ENCODE measurements around the gene EVA1C.
A peak's percentile ranks its signal among the peaks of the same experiment; 100 is the strongest.
"Not testable (repeated sequence)": the region's sequence is repeated elsewhere in the genome, so short reads cannot be mapped to it uniquely, and the experiment has no call there.

The EVA1C gene

GRCh38 chr21:32530809-32531208 lies 118.3 kb downstream of the EVA1C start:
- DNase-seq (ENCODE audit: low read depth in 2 of 2) = not testable (repeated sequence)

DNA sequence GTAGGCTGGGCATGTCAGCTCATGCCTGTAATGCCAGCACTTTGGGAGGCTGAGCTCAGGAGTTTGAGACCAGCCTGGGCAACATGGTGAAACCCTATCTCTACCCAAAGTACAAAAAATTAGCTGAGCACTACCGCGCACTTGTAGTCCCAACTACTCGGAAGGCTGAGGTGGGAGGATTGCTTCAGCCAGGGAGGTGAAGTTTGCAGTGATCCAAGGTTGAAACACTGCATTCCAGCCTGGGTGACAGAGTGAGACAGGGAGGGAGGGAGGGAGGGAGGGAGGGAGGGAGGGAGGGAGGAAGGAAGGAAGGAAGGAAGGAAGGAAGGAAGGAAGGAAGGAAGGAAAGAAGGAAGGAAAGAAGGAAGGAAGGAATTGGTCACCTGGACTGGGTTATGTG lies 119.1 kb downstream of the EVA1C start:
- DNase-seq (ENCODE audit: low read depth in 2 of 2) = not testable (repeated sequence)

- DNase-seq (ENCODE audit: low read depth in 2 of 2) = no peak
Measured at GRCh38 chr21:32532636-32533035, 120.1 kb downstream of the EVA1C start.

DNA sequence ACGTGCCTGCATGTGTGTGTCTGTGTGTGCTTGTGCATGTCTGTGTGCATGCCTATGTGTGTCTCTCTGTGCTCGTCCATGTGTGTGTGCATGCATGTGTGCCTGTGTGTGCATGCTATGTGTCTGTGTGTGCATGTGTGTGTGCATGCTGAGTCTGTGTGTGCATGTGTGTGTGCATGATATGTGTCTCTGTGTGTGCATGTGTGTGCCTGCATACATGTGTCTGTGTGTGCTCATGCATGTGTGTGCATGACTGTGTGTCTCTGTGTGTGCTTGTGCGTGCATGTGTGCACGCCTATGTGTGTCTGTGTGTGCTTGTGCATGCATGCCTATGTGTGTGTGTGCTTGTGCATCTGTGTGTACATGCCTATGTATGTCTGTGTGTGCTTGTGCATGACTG lies 120.5 kb downstream of the EVA1C start:
- no peak for DNase-seq (ENCODE audit: low read depth in 2 of 2)

GRCh38 chr21:32533611-32534010 lies 121.1 kb downstream of the EVA1C start:
- no peak for DNase-seq (ENCODE audit: low read depth in 2 of 2)

DNA sequence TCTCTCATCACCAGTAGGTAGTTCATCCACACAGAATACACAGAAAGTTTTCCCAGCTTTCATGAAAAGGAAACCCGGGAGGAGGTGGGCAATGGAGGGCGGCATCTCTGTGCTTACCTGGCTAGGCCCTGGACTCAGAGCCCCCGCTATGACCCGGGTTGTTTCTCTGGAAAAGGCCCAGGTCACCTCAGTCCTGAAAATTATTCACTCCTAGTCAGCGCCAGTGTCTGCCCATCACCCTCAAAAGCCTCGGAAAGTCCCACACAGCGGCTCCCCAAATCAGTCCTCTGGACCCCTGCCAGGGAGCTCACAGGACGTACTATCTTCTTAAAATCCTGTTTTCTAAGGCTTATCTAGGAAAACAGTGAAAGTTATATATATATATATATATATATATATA lies 121.6 kb downstream of the EVA1C start:
- no peak for DNase-seq (ENCODE audit: low read depth in 2 of 2)

GRCh38 chr21:32535612-32536011 lies 123.1 kb downstream of the EVA1C start:
- DNase-seq (ENCODE audit: low read depth in 2 of 2) = no peak

GRCh38 chr21:32537569-32537881 lies 125.0 kb downstream of the EVA1C start:
- DNase-seq (ENCODE audit: low read depth in 2 of 2) = no peak

DNA sequence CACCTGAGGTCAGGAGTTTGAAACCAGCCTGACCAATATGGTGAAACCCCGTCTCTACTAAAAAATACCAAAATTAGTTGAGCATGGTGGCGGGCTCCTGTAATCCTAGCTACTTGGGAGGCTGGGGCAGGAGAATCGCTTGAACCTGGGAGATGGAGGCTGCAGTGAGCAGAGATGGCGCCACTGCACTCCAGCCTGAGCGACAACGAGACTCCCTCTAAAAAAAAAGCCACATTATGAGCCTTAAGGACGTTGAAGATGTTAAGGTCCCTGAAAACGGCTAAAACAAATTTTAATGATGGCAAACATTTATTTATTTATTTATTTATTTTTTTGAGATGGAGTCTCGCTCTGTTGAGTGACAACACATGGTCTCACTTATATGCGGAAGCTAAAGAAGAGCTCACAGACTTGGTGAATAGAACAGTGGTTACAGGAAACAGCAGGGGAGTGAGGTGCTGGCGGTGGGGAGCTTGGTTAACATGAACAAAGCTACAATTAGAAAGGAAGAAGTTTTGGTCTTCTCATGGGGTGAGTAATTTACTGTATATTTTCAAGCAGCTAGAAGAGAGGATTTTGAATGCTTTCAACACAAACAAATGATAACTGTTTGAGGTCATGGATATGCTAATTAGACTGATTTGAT lies 125.8 kb downstream of the EVA1C start:
- DNase-seq (ENCODE audit: low read depth in 2 of 2) = peak in 1 of 2 donors; percentile 10

DNA sequence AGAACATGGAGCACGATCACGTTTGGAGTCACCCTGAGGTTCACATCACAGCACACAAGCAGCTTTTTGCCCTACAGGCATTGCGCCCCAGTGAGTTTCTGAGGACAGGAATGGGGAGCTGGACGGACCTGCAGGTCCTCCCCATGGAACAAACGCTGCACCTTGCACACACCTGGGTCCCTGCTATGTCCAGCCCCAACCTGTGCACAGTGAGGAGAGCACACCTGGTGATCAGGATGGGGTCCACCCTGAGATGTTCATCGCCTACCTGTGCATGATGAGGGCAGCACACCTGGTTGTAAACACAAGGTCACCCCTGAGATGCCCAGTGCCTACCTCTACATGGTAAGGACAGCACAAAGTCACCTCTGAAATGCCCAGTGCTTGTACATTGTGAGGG lies 126.9 kb downstream of the EVA1C start:
- no peak for DNase-seq (ENCODE audit: low read depth in 2 of 2)

- DNase-seq (ENCODE audit: low read depth in 2 of 2) = not testable (repeated sequence)
Measured at GRCh38 chr21:32543056-32543455, 130.6 kb downstream of the EVA1C start.

- no peak for DNase-seq (ENCODE audit: low read depth in 2 of 2)
Measured at GRCh38 chr21:32543975-32544374, 131.5 kb downstream of the EVA1C start.

GRCh38 chr21:32544697-32545096 lies 132.2 kb downstream of the EVA1C start:
- DNase-seq (ENCODE audit: low read depth in 2 of 2) = no peak

DNA sequence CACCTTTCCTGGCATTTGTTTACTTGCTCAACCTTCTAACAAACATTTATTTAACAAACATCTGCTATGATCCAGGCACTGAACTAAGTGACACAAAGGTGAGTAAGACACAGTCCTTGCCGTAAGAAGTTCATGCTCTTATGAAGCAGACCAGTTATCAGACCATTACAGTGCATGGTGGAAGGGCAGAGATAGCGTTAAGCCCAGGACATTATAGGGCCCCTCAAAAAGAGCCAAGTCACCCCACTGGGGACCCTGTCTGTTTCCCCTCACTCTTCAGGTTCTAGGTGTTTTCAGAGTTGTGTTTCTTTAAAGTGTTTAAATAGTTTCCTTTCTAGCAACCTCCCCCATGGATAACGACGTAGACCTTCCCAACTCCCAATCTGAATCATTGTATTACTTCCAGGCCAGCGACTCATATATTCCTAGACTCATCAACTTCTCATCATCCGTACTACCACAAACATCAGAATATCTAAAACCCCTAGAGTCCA lies 133.5 kb downstream of the EVA1C start:
- no peak for DNase-seq (ENCODE audit: low read depth in 2 of 2)

GRCh38 chr21:32547018-32547417 lies 134.5 kb downstream of the EVA1C start:
- no peak for DNase-seq (ENCODE audit: low read depth in 2 of 2)

DNA sequence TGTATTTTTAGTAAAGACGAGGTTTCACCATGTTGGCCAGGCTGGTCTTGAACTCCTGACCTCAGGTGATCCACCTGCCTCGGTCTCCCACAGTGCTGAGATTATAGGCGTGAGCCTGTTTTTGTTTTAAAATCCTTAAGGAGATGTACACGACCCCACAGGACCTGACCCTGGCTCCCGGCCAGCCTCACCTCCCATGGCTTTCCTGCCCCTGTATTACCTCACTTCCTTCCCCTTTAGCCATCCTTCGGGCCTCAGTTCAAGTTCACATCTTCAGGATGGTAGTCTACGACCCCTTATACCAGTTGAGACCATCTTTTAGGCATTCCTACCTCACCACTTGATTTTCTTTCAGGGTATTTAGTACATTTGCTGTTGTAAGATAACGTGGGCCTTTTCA lies 136.5 kb downstream of the EVA1C start:
- no peak for DNase-seq (ENCODE audit: low read depth in 2 of 2)

- DNase-seq (ENCODE audit: low read depth in 2 of 2) = no peak
Measured at GRCh38 chr21:32549440-32549839, 136.9 kb downstream of the EVA1C start.

DNA sequence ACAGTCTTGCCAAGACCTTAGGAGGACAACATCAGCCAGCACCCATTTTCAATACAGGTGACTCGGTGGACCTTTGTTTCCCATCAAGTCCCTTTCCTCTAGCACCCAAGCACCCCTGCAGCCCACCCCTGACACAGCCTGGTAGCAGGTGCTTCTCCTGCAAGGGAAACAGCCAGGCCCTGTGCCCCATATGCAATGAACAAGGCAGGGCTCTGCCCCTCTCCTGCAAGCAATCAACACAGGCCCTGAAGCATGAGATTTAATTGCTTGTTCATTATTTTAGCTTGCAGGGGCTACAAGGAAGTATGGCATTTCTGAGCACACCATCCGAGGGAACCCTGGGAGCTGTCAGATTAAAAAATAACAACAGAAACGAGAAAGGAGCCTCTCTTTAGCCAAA lies 137.4 kb downstream of the EVA1C start:
- DNase-seq (ENCODE audit: low read depth in 2 of 2) = no peak

DNA sequence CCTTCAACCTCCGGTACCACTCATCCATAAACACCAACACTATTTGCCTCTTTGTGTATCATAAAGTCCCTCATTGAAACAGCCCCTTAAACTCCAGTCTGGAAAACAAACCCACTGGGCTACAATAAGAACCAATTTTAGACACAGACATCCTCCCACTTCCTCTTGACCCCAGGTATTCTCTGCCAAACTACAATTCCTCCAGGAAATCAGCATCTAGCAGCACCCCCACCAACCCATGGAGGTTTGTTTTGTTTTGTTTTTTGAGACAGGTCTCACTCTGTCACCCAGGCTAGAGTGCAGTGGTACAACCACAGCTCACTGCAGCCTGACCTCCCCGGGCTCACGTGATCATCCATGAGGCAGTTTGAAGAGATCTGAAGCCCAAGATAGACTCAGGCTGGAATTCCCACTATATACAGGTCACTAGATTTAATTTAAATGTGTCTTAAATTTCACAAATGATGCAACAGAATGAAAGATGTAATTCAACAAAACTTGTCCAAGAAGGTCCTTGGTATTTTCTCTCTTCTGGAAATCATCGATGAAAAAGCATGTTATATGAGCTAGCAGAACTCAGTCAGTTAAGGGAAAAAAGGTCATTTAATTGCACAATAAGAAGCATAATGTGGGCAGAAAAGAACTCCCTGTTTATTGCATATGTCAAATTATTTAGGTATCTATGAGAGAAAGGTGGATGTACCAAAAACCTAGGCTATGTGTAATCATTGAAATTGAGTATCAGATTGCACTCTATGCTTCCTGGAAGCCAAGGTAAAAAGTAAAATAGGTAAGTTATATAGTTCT lies 142.5 kb downstream of the EVA1C start:
- DNase-seq (ENCODE audit: low read depth in 2 of 2) = no peak

DNA sequence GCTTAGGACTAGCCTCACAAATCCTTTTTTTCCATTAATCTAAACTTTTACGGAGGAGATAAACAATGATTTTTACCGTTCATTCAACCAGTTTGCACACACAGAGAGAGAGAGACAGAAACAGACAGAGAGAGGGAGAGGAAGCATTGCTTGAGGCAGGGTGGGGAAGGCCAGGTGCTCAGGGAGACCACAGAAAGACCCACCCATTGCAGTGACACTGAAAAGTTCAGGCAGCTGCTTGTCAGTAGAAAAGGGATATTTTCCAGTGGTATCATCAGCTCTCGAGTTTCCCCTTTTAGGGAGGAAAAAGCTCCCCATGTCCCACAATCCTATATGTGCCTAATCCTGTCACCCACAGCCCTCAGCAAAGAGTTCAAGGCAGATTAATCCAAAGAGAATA lies 145.6 kb downstream of the EVA1C start:
- DNase-seq (ENCODE audit: low read depth in 2 of 2) = no peak

DNA sequence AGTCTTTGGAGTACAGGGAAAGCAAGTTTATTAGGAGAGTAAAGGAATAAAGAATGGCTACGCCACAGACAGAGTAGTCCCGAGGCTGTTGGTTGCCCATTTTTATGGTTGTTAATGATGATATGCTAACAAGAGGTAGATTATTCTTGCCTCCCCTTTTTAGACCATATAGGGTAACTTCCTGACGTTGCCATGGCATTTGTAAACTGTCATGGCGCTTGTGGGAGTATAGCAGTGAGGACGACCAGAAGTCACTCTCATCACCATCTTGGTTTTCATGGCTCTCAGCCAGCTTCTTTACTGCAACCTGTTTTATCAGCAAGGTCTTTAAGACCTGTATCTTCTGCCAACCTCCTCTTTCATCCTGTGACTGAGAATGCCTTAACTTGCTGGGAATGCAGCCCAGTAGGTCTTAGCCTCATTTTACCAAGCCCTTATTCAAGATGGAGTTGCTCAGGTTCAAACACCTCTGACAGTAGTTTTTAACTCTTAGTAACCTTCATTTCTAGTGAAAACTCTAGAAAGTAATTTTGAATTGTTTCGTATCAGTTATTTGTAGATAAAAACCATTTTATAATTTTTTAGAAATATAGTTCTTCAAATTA lies 146.6 kb downstream of the EVA1C start:
- DNase-seq (ENCODE audit: low read depth in 2 of 2) = no peak

GRCh38 chr21:32560896-32561295 lies 148.4 kb downstream of the EVA1C start:
- no peak for DNase-seq (ENCODE audit: low read depth in 2 of 2)

DNA sequence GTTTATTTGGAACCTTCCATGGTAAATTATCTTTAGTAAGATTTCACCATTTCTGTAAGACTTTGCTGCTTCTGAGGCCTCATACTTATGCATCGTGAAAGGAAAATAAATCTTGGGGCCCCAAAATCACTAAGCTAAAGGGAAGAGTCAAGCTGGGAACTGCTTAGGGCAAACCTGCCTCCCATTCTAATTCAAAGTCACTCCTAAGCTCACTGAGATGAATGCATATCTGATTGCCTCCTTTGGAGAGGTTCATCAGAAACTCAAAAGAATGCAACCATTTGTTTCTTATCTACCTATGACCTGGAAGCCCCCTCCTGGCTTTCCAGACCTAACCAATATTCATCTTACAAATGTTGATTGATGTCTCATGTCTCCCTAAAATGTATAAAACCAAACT lies 149.0 kb downstream of the EVA1C start:
- not testable (repeated sequence) for DNase-seq (ENCODE audit: low read depth in 2 of 2)

All from stimulated activated CD4-positive, alpha-beta T cell treated with anti-CD3 and anti-CD28 coated beads, Interleukin-15, amount 100 ng/mL, for 48 hours (primary cell).